Vagina (tissue), 2 donors: Measurements from ENCODE around the gene AASDHPPT.

Experiments used
- POLR2A ChIP-seq, 2 donors: fragments of 450-650 bp; IDR thresholded peaks; one replicate each; pipeline ENCODE4 v1.6.1; 2017; ENCODE audit warnings: antibody characterized with exemption in 2 of 2, mild to moderate bottlenecking in 2 of 2, moderate library complexity in 2 of 2
- POLR2AphosphoS5 ChIP-seq, 2 donors: sonication (generic); formaldehyde crosslinking; IDR thresholded peaks; one replicate each; pipeline ENCODE4 v1.9.0; 2017; ENCODE audit warnings: antibody characterized with exemption in 2 of 2, mild to moderate bottlenecking in 2 of 2, low read depth in 1 of 2; ENCODE audit not compliant: insufficient read depth in 1 of 2
- TF ChIP-seq, protein P1 (sequence below), 3 experiments: fragments of 450-650 bp in 2 of 3; fragments of 200-600 bp in 1 of 3; sonication (generic) in 1 of 3; IDR thresholded peaks; one replicate each; pipeline ENCODE4 v1.5.1; 2017 to 2019; ENCODE audit warnings: antibody characterized with exemption in 3 of 3, mild to moderate bottlenecking in 2 of 3, moderate library complexity in 2 of 3

DNA sequence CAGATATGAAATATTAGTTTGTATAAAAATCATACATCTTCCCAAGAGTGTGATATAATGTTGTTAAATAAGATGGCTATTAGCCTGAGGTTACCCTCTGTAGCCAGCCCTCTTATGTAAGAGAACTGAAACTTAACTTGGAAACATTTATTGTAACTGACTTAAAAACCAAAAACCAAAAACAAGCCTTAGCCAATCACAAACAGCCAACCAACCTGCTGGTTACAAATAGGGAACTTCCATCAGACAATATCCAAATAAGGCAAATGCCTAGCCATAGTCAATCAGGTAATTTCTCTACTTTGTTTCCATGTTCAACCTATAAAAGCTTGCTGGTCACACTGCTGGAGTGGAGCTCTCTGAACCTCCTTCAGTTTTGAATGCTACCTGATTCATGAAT lies 14.5 kb upstream of the AASDHPPT start:
- TF ChIP-seq, protein P1, sequence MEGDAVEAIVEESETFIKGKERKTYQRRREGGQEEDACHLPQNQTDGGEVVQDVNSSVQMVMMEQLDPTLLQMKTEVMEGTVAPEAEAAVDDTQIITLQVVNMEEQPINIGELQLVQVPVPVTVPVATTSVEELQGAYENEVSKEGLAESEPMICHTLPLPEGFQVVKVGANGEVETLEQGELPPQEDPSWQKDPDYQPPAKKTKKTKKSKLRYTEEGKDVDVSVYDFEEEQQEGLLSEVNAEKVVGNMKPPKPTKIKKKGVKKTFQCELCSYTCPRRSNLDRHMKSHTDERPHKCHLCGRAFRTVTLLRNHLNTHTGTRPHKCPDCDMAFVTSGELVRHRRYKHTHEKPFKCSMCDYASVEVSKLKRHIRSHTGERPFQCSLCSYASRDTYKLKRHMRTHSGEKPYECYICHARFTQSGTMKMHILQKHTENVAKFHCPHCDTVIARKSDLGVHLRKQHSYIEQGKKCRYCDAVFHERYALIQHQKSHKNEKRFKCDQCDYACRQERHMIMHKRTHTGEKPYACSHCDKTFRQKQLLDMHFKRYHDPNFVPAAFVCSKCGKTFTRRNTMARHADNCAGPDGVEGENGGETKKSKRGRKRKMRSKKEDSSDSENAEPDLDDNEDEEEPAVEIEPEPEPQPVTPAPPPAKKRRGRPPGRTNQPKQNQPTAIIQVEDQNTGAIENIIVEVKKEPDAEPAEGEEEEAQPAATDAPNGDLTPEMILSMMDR (IDR thresholded peaks at IDR 0.05), result no peak
- TF ChIP-seq POLR2A (IDR thresholded peaks at IDR 0.05) (no peak), POLR2AphosphoS5 (IDR thresholded peaks at IDR 0.05; ENCODE audit: insufficient read depth in 1 of 2, low read depth in 1 of 2) (no peak)
